HG02610 (cell line): Measurements from ENCODE around the gene PCSK7.
"Not testable (repeated sequence)": the region's sequence is repeated elsewhere in the genome, so short reads cannot be mapped to it uniquely, and the experiment has no call there.

ENCODE experiments used
- ATAC-seq: cut with Tn5 transposase; IDR thresholded peaks from one replicate; pipeline ENCODE4 v1.9.1; 2021; ENCODE audit warnings: mild to moderate bottlenecking, moderate library complexity; ENCODE audit not compliant: unreplicated experiment

The PCSK7 gene, protein sequence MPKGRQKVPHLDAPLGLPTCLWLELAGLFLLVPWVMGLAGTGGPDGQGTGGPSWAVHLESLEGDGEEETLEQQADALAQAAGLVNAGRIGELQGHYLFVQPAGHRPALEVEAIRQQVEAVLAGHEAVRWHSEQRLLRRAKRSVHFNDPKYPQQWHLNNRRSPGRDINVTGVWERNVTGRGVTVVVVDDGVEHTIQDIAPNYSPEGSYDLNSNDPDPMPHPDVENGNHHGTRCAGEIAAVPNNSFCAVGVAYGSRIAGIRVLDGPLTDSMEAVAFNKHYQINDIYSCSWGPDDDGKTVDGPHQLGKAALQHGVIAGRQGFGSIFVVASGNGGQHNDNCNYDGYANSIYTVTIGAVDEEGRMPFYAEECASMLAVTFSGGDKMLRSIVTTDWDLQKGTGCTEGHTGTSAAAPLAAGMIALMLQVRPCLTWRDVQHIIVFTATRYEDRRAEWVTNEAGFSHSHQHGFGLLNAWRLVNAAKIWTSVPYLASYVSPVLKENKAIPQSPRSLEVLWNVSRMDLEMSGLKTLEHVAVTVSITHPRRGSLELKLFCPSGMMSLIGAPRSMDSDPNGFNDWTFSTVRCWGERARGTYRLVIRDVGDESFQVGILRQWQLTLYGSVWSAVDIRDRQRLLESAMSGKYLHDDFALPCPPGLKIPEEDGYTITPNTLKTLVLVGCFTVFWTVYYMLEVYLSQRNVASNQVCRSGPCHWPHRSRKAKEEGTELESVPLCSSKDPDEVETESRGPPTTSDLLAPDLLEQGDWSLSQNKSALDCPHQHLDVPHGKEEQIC

DNA sequence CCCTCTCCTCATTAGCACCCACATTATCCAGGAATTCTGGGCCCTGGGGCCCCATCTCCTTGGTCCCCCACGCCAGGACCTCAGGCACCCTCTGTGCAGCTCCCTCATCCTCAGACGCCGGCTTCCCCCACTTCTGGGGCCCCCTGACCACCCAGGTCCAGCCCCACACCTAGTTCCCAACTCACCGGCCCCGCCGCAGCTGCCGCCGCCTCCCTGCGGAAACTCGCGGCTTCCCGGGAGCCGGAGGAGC, at the start of gene PCSK7:
Gene PCSK7 (minus strand): TSS at position 232 of the 250 bp plus-strand sequence. CDS start 2,229 bp downstream, outside the sequence.
- no peak for ATAC-seq

DNA sequence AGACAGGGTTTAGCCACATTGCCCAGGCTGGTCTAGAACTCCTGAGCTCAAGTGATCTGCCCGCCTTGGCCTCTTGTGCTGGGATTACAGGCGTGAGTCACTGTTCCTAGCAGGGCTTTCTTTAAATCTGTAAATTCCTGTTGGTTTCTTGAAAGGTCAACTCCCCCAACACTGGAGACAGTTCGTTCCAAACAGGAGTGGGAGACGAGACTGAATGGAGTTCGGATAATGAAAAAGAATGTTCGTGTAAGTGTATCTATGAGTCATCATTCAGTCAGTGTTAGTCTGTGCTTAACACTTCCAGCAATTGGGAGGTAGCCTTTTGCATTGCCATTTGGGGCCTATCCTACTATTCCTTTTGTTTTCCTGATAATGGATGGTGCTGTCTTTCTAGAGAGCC, 49.3 kb upstream of the PCSK7 start:
- ATAC-seq = no peak

DNA sequence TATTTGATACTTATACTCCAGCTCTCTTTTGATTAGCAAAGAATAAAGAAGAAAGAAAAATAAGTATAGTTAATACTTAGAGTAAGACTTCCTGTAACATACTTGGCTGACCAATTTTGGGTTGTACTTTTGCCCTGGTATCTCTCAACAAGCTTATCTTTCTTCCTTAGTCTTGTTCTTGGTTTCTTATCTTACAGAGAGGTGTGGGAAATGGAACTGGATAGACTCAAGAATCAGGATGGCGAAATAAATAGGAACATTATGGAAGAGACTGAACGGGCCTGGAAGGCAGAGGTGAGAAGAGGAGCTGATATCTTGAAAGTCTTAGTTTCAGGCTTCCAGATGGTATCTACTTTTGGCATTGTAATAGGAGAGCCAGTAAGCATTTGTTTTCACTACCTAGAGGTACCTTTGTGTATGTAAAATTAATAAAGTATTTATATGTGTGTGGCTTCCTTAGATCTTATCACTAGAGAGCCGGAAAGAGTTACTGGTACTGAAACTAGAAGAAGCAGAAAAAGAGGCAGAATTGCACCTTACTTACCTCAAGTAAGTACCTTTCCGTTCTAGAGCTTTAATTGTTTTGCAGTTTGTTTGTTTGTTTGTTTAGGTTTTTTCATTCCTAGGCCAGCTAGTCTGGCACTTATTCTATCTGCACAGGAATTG, 48.0 kb upstream of the PCSK7 start:
- ATAC-seq = no peak

DNA sequence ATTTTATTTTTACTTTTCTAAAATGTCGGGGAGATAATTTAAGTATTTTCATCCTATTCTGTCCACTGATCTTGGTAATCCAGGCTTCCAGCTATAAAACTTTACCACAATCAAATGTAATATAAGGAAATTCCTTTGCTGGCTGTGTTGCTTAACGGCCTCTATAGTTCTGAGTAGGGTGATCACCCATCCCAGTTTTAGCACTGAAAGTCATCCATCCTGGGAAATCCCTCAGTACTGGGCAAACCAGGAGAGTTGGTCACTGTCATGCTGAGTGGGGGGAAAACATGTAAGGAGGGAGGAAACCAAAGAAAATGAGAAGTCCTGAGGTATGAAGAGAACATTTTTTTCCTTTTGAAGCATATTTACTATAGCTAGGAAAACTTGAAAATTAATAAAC, 46.5 kb upstream of the PCSK7 start:
- no peak for ATAC-seq

DNA sequence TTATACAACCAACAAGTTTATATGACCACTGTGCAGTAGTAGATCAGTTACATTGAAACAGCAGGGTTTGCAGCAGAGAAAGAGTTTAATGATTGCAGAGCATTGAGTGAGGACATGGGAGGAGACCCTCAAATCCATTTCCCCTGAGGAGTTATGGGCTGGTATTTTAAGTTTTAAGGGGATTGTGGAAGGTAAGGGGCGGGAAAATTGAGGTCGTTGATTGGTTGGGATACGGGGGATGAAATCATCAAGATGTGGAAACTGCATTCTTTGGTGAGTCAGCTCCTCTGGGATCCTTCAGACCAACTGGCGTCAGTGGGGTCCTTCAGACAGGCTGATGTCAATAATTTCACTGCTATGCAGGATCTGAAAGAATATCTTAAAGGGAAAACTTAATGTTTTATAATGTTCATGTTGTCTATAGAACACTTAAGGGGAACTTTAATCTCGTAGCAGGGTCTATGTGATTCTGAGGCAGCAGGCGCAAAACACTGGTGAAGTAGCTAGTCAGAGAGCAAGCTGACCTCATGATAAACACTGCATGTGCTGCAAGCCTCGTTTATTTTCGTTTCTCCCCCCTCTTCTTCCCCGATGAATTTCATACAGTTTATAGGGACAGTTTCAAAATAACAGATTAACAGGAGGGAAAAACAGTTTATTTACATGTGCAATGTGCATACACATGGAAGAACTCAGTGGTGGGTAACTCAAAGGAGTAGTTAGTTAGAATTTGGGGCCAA, 41.8 kb upstream of the PCSK7 start:
- no peak for ATAC-seq

DNA sequence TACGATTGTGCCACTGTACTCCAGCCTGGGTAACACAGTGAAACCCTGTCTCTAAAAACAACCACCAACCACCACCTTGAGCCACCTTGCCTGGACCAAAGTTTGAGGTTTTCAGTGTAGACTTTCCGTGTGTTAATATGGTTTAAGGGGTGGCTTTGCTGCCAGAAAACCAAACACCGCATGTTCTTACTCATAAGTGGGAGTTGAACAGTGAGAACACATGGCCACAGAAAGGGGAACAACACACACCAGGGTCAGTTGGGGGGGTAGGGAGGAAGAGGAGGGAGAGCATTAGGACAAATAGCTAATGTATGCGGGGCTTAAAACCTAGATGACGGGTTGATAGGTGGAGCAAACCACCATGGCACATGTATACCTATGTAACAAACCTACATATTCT, 40.3 kb upstream of the PCSK7 start:
- not testable (repeated sequence) for ATAC-seq

DNA sequence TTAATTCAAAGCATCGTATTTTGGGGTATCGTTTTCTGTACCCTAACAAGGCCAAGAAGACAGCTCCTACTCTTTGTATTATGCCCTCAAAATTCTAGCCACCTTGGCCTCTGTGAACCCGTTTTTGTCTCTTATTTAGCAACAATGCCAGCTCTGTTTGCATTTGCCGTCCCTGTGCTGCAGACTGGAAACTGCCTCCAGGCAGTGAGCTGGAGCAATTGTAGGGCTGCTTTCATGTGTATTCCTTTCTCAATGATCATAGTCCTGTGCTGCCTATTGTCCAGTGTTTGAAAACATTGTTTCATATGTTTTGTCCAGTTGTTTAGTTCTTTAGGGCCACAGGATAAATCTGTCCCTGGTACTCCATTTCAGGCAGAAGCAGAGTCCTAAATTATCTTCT, 39.3 kb upstream of the PCSK7 start:
- ATAC-seq = no peak

DNA sequence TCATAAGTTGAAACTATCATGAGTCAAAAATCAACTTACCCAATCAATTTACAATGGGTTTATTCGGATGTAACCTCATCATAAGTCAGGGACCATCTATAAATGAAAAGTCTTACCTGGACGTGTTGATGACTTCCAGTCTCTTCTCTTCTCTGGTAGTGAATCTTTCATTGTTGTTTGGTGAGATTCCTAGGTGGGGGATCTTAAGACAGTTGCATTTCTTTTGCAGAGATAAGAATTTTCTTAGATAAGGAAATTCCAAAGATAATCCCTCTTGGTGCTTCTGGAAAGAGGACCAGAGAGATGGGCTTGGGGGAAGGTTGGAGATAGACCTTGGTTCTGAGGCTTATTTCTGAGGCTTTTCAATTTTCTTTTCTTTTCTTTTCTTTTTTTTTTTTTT, 38.0 kb upstream of the PCSK7 start:
- ATAC-seq = no peak

DNA sequence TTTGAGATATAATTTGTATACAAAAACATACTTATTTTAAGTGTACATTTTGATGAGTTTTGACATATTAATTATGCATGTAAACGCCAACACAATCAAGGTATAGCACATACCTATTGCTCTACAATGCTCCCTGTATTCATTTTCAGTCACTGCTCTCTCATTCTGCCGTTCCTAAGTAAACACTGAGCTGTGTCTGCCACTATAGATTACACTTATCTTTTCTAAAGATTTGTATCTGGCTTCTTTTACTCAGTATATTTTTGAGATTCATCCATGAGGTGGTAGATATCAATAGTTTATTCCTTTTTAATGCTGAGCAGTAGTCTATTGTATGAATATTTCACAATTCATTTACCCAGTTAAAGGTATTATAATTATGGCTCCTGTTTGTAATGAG, 33.9 kb upstream of the PCSK7 start:
- ATAC-seq = no peak

DNA sequence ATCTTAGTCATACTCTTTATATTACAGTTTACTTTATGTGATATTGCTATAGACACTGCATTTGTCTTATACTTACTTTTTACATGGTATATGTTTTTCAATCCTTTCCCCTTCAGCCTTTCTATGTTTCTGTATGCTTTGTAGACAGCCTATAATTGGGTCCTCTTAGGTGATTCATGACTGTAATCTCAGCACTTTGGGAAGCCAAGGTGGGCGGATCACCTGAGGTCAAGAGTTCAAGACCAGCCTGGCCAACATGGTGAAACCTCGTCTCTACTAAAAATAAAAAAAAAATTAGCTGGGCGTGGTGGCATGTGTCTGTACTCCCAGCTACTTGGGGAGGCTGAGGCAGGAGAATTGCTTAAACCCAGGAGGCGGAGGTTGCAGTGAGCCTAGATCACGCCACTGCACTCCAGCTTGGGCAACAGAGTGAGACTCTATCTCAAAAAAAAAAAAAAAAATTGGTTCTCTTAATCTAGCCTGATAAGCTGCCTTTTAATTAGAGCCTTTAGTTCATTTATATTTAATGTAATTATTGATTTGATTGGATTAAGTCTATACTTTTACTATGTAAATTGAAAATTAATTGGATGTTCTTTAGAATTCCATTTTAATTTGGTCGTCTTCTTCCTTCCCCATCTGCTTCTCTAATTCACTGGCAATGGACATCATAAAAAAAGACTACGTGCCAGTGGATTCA, 32.9 kb upstream of the PCSK7 start:
- ATAC-seq = not testable (repeated sequence)

DNA sequence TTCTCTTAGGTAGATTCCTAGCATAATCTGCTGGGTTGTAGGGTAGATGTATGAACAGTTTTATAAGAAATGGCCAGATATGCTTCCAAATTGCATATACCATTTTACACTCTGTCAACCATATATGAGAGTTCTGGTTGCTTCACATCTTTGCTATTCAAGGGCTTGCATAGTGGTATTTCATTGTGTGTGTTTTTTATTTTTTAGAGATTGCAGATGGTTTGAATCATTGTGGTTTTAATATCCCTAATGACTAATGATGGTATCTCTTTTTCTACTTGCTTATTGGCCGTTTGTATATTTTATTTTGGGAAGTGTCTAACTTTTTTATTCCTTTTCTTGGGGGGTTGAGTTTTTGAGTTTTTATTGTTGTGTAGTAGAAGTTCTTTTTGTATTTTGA, 27.5 kb upstream of the PCSK7 start:
- no peak for ATAC-seq

DNA sequence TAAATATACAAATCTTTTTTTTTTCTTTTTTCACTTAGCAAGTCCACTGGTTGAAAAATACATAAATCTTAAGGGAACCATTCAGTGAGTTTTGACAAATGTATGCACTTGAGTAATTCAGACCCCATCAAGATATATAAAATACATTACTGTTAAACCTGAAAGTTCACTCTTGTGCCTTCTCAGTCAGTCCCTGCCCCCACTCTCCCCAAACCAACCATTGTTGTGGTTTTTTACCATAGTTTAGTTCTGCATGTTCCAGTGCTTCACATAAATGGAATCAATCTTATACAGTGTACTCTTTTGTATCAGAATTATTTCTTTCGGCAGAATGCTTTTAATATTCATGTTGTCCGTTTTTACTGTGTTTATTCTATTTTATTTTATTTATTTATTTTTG, 26.7 kb upstream of the PCSK7 start:
- no peak for ATAC-seq

DNA sequence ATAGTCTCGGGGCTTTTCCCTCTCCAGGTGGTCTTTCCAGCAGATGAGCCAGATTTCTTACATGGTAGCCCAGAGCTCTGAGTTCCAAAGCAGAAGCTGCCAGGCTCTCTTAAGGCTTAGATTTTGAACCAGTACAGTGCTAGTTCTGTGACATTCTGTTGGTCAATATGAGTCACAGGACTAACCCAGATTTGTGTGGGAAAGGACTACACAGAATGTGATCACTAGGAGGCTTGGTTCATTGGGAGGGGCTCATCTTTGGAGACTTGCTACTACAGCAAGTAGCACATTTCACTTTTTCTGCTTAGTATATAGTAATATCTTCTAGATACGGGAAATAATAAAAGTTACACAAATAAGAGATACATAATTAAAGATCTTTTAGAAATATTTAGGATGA, 24.7 kb upstream of the PCSK7 start:
- no peak for ATAC-seq

DNA sequence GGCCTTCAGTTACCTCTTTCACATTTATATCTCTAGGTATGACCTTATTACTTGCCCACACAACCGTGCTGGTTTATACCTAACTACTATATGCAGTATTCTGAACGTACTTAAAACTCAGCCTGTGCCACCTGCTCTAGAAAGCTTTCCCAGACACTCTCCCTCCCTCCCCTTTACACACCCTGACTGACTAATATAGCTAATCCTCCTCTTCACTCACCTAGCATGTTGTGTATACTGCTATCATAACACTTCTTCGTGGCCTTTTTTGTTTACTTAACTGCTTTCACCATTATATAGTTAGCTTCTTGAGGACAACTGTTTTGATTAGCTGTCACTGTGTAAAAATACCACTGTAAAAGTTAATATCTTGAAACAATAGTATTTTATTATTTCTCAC, 24.1 kb upstream of the PCSK7 start:
- ATAC-seq = no peak

DNA sequence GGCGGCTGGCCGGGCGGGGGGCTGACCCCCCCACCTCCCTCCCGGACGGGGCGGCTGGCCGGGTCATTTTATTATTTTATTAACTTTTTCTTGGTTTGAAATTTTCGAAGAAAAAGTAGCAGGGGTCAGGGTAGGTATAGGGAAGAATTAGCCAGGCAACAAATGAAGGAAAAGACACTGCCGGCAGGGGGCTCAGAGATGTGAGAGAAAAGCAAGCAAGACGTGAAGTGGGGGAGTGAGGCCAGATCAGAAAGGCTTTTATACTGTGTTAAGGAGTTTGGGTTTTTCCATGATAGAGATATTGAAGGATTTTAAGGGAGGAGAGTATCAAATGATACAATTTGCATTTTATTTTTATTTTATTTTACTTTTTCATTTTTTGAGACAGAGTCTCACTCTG, 19.6 kb upstream of the PCSK7 start:
- no peak for ATAC-seq

DNA sequence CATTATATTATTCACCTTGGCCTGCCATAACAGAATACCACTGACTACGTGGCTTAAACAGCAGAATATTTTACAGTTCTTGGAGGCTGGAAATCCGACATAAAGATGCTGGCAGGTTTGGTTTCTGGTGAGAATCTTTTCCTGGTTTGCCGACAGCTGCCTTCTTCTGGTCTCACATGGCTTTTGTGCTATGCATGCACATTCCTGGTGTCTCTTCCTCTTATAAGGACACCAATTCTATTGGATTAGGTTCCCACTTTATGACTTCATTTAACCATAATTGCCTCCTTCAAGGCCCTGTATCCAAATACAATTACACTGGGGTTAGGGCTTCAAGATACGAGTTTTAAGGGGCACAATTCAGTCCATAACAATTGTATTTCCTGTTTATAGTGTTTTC, 17.7 kb upstream of the PCSK7 start:
- no peak for ATAC-seq

DNA sequence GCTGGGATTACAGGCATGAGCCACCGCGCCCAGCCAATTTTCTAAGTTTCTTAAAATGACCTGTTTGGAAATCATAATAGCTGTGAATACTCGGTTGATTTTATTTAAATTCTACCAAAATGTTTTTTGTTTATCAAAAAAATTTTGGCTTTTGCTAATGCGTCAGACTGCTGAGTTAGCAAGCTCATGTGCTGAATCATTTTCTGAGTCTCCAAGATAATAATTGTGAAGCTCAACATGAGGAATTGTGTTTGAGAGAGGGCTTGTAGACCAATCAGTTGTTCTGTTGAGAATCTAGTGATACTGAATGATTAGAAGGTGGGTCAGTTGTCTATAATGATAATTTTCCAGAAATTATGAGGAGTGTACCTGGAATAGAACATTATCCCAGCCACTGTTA, 16.5 kb upstream of the PCSK7 start:
- no peak for ATAC-seq

DNA sequence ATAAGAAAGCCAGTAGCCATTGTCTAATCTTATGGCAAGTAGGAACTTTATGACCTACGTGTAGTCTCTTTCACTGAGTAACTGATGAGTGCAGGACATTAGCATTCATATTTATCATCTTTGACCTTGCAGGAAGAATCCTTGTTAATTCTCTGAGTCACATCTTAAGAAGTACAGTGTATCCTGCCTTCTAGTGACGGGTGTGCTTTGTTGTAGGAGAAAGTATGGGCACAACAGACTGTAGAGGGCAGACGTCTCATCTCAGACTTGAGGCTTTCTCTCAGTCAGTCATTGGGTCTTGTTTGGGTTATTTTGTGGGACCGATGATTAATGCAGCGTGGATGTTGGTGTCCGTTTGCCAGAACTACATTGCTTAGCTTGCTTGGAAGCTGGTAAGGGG, 7.4 kb upstream of the PCSK7 start:
- no peak for ATAC-seq

DNA sequence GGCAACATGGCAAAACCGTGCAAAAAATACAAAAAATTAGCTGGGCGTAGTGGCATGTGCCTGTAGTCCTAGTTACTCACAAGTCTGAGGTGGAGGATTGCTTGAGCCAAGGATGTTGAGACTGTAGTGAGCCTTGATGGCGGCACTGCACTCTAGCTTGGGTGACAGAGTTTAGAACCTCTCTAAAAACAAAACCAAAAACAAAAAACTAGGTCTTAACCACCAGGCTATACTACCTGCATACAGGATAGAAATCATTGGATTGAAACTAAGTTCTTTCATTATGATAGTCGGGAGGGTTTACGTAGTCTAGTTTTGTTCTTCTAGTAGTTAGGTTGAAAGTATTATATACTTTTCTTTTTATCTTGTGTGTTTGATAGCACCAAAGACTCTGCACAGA, 6.3 kb upstream of the PCSK7 start:
- no peak for ATAC-seq

DNA sequence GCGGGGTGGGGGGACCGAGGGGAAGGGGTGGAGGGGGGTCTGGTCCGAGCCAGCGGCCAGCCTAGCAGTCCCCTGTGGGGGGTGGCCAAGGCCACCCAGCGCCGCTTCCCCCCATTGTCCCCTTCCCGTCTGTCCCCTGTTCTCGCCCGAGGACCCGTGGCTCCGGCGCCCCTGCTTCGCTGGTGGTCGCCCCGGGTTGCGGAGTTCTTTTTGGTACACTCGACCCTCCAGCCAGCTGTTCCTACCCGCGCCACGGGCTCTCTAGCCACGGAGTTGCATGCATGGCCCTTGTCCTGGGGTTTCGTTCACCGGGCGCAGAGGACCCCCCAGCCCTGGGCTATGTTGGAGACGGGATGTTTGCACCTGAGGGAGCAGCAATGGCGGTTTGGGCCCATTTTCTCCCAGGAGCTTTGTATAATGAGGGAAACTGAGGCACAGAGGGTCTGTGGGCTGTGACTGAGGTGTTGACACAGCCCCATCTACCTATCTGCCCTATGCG, 1.1 kb upstream of the PCSK7 start:
- ATAC-seq = no peak
